ENCODE measurements around the gene SORCS1.

DNA sequence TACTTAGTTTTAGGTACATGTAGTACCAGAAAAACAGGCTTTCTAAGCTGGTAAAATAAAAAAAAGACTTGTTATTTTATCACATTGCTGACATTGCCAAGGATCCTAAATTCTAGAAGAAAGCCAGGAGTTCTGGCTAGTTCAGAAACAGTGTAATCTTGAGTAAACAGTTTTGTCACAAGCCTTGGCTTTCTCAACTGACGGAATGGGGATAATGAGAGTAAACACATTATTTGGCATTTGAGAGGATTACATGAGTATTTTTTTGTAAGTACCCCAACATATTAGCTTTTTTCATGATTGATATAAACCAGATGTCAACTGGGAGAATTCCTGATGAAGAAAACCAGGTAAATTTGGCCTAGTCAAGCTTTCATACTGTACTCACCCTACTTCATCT lies 269.8 kb downstream of the SORCS1 start:
- TF ChIP-seq, protein P1, sequence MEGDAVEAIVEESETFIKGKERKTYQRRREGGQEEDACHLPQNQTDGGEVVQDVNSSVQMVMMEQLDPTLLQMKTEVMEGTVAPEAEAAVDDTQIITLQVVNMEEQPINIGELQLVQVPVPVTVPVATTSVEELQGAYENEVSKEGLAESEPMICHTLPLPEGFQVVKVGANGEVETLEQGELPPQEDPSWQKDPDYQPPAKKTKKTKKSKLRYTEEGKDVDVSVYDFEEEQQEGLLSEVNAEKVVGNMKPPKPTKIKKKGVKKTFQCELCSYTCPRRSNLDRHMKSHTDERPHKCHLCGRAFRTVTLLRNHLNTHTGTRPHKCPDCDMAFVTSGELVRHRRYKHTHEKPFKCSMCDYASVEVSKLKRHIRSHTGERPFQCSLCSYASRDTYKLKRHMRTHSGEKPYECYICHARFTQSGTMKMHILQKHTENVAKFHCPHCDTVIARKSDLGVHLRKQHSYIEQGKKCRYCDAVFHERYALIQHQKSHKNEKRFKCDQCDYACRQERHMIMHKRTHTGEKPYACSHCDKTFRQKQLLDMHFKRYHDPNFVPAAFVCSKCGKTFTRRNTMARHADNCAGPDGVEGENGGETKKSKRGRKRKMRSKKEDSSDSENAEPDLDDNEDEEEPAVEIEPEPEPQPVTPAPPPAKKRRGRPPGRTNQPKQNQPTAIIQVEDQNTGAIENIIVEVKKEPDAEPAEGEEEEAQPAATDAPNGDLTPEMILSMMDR (tag by site-specific recombination; IDR thresholded peaks at IDR 0.05): no peak
- TF ChIP-seq ZNF473 (tag by site-specific recombination; IDR thresholded peaks at IDR 0.05): no peak
- TF ChIP-seq, protein P2, sequence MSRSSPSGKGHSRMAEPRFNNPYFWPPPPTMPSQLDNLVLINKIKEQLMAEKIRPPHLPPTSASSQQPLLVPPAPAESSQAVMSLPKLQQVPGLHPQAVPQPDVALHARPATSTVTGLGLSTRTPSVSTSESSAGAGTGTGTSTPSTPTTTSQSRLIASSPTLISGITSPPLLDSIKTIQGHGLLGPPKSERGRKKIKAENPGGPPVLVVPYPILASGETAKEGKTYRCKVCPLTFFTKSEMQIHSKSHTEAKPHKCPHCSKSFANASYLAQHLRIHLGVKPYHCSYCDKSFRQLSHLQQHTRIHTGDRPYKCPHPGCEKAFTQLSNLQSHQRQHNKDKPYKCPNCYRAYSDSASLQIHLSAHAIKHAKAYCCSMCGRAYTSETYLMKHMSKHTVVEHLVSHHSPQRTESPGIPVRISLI (tag by site-specific recombination; IDR thresholded peaks at IDR 0.05): no peak
- TF ChIP-seq ZNF777 (tag by site-specific recombination; IDR thresholded peaks at IDR 0.05; ENCODE audit: borderline replicate concordance): no peak
- no peak for TF ChIP-seq TCF7L2 (IDR thresholded peaks at IDR 0.05; ENCODE audit: borderline replicate concordance, low read depth, low read length)
- TF ChIP-seq KLF1 (tag by site-specific recombination; IDR thresholded peaks at IDR 0.05): no peak
- no peak for TF ChIP-seq ZNF10 (tag by site-specific recombination; IDR thresholded peaks at IDR 0.05)
- TF ChIP-seq, protein P3, sequence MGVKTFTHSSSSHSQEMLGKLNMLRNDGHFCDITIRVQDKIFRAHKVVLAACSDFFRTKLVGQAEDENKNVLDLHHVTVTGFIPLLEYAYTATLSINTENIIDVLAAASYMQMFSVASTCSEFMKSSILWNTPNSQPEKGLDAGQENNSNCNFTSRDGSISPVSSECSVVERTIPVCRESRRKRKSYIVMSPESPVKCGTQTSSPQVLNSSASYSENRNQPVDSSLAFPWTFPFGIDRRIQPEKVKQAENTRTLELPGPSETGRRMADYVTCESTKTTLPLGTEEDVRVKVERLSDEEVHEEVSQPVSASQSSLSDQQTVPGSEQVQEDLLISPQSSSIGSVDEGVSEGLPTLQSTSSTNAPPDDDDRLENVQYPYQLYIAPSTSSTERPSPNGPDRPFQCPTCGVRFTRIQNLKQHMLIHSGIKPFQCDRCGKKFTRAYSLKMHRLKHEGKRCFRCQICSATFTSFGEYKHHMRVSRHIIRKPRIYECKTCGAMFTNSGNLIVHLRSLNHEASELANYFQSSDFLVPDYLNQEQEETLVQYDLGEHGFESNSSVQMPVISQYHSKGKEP (tag by site-specific recombination; IDR thresholded peaks at IDR 0.05): no peak

Measured in HEK293 (cell line).